B cell (primary cell): Measurements from ENCODE around the gene IDNK.

ENCODE experiments used
- CTCF ChIP-seq: fragments of 200-600 bp; IDR thresholded peaks from one replicate; pipeline ENCODE4 v1.8.0; 2022; ENCODE audit warnings: antibody characterized with exemption, mild to moderate bottlenecking
- EZH2 ChIP-seq: IDR thresholded peaks from 2 replicates; pipeline ENCODE4 v1.6.1; 2012; ENCODE audit warnings: borderline replicate concordance, low read depth, mild to moderate bottlenecking, moderate library complexity, low read length; ENCODE audit not compliant: insufficient read depth, poor library complexity, severe bottlenecking

- TF ChIP-seq CTCF (no peak), EZH2 (no peak)
These were observed 34.0 kb downstream of the IDNK start for GRCh38 chr9:83656952-83657351.
